ENCODE results near the gene POMGNT2.

POMGNT2 gene

GRCh38 chr3:43105596-43106292 lies at the start of gene POMGNT2:
Gene POMGNT2 (minus strand): TSS chr3:43106079. CDS start chr3:43081431, 24,648 bp downstream.
- peak; percentile 31 to 77 for DNase-seq

GRCh38 chr3:43154980-43155379 lies 49.1 kb upstream of the POMGNT2 start:
- no peak for DNase-seq

- DNase-seq: peak; percentile 44 to 75
Measured at GRCh38 chr3:43153216-43154083, 47.6 kb upstream of the POMGNT2 start.

- DNase-seq: peak in 1 of 2 experiments; percentile 45
Measured at GRCh38 chr3:43152649-43153048, 46.8 kb upstream of the POMGNT2 start.

GRCh38 chr3:43148033-43148432 lies 42.2 kb upstream of the POMGNT2 start:
- no peak for DNase-seq

GRCh38 chr3:43146599-43146998 lies 40.7 kb upstream of the POMGNT2 start:
- no peak for DNase-seq

GRCh38 chr3:43144761-43145490 lies 39.0 kb upstream of the POMGNT2 start:
- DNase-seq: peak in 1 of 2 experiments; percentile 1

GRCh38 chr3:43142472-43142871 lies 36.6 kb upstream of the POMGNT2 start:
- DNase-seq: no peak

GRCh38 chr3:43138488-43139231 lies 32.8 kb upstream of the POMGNT2 start:
- no peak for DNase-seq

GRCh38 chr3:43132870-43133636 lies 27.2 kb upstream of the POMGNT2 start:
- no peak for DNase-seq

- no peak for DNase-seq
Measured at GRCh38 chr3:43132193-43132592, 26.3 kb upstream of the POMGNT2 start.

GRCh38 chr3:43128464-43128863 lies 22.6 kb upstream of the POMGNT2 start:
- DNase-seq: no peak

- DNase-seq: no peak
Measured at GRCh38 chr3:43126536-43126935, 20.7 kb upstream of the POMGNT2 start.

- no peak for DNase-seq
Measured at GRCh38 chr3:43123895-43124294, 18.0 kb upstream of the POMGNT2 start.

GRCh38 chr3:43120937-43121336 lies 15.1 kb upstream of the POMGNT2 start:
- DNase-seq: no peak

- no peak for DNase-seq
Measured at GRCh38 chr3:43117257-43117656, 11.4 kb upstream of the POMGNT2 start.

GRCh38 chr3:43113671-43114070 lies 7.8 kb upstream of the POMGNT2 start:
- DNase-seq: no peak

GRCh38 chr3:43106293-43106628 lies 382 bp upstream of the POMGNT2 start:
- no peak for DNase-seq

GRCh38 chr3:43104660-43105595 lies 951 bp downstream of the POMGNT2 start:
- DNase-seq: no peak

- DNase-seq: no peak
Measured at GRCh38 chr3:43104039-43104438, 1.8 kb downstream of the POMGNT2 start.

Measured in NCI-H446 (cell line).